Esophagus squamous epithelium (tissue), 5 donors: ENCODE measurements around the gene SLC39A10. TPM values are rescaled to one million over a fixed set of nuclear protein-coding genes. Genes with fewer than 3 reads are reported as not detected.

Source experiments
- DNase-seq: peaks from one replicate; lab custom pipeline; 2025; lab: John Stamatoyannopoulos, UW
- H3K27ac ChIP-seq, 4 donors: fragments of 200-600 bp; sonication (generic); one replicate each; pipeline ENCODE4 v1.5.1; 2016 to 2019; ENCODE audit warnings: mild to moderate bottlenecking in 1 of 4
- H3K27me3 ChIP-seq, 4 donors: fragments of 200-600 bp; sonication (generic); 1 replicate in 3 of 4; 2 replicates in 1 of 4; pipeline versions ENCODE4 v1.5.1 to v1.6.0; 2017 to 2021; ENCODE audit warnings: antibody characterized with exemption in 1 of 4
- H3K36me3 ChIP-seq, 3 donors: fragments of 200-600 bp; sonication (generic); one replicate each; pipeline ENCODE4 v1.5.1; 2016 to 2019
- H3K4me1 ChIP-seq, 3 donors: fragments of 200-600 bp; sonication (generic); one replicate each; pipeline ENCODE4 v1.5.1; 2017 to 2019
- H3K4me3 ChIP-seq, 4 donors: fragments of 200-600 bp; sonication (generic); 1 replicate in 3 of 4; 2 replicates in 1 of 4; pipeline ENCODE4 v1.5.1; 2016 to 2019; ENCODE audit warnings: mild to moderate bottlenecking in 2 of 4, moderate library complexity in 1 of 4
- H3K9me3 ChIP-seq, 3 donors: fragments of 200-600 bp; sonication (generic); one replicate each; pipeline ENCODE4 v1.5.1; 2016 to 2019
- POLR2A ChIP-seq, 4 donors: fragments of 450-650 bp; IDR thresholded peaks; one replicate each; pipeline ENCODE4 v1.6.1; 2017; ENCODE audit warnings: antibody characterized with exemption in 4 of 4, mild to moderate bottlenecking in 4 of 4, moderate library complexity in 3 of 4
- WGBS, 2 donors: methylation state at CpG; one replicate each; pipeline ENCODE4 v1.1.5; 2018; 5-methylcytosine and 5-hydroxymethylcytosine counted together
- intact Hi-C: fragments of 100-400 bp; cut with DNase I; formaldehyde crosslinking; loops from one replicate; pipeline ENCODE4 v1.15.0; 2022
- total RNA-seq, 4 donors: library from RNA; depleted of rRNA; stranded (reverse); fragments of >200 nt; gene quantifications; one replicate each; pipeline ENCODE4 v1.1.0, GENCODE V29; 2016
- TF ChIP-seq, protein P1 (sequence below), 6 experiments: fragments of 450-650 bp in 4 of 6; fragments of 200-600 bp in 2 of 6; sonication (generic) in 2 of 6; IDR thresholded peaks; one replicate each; pipeline ENCODE4 v1.5.1; 2016 to 2019; ENCODE audit warnings: antibody characterized with exemption in 6 of 6, mild to moderate bottlenecking in 4 of 6, moderate library complexity in 4 of 6
- donor health status: DM: yes; HTN: yes; CAD: no.

SLC39A10 gene
- total RNA-seq, 4 donors from 2014 or later, result 2.0 to 15.3 (median 9.3) TPM

DNA sequence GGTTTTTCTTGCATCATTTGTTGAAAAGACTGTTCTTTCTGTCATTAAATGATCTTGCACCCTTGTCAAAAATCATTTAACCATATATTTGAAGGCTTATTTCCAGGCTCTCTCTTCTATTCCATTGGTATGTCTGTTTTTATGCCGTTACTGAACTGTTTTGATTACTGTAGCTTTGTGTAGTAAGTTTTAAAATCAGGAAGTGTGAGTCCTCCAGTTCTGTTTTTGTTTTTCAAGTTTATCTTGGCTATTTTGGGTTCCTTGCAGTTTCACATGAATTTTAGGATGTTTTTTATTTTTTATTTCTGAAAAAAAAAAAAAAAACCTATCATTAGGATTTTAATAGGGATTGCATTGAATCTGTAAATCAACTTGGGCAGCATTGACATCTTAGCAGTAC, 39.0 kb downstream of the SLC39A10 start:
- Histone ChIP-seq H3K4me1 (no peaks in the 10 kb centered on the region), H3K27ac (no peak overlapping the region), H3K9me3 (peaks cover 0 to 14% (median 9%) of the 10 kb centered on the region in 3 donors), H3K36me3 (peaks cover 0 to 8% (median 0%) of the 10 kb centered on the region in 3 donors), H3K4me3 (no peak overlapping the region), H3K27me3 (no peaks in the 10 kb centered on the region)
- WGBS, 2 donors, result 79 to 83% methylated on average over 1 of the region's 1 CpG
- intact Hi-C loops, result no loop called here
- no peak for TF ChIP-seq POLR2A (IDR thresholded peaks at IDR 0.05)
- TF ChIP-seq, protein P1, sequence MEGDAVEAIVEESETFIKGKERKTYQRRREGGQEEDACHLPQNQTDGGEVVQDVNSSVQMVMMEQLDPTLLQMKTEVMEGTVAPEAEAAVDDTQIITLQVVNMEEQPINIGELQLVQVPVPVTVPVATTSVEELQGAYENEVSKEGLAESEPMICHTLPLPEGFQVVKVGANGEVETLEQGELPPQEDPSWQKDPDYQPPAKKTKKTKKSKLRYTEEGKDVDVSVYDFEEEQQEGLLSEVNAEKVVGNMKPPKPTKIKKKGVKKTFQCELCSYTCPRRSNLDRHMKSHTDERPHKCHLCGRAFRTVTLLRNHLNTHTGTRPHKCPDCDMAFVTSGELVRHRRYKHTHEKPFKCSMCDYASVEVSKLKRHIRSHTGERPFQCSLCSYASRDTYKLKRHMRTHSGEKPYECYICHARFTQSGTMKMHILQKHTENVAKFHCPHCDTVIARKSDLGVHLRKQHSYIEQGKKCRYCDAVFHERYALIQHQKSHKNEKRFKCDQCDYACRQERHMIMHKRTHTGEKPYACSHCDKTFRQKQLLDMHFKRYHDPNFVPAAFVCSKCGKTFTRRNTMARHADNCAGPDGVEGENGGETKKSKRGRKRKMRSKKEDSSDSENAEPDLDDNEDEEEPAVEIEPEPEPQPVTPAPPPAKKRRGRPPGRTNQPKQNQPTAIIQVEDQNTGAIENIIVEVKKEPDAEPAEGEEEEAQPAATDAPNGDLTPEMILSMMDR (IDR thresholded peaks at IDR 0.05), result no peak
- DNase-seq, result no peak

DNA sequence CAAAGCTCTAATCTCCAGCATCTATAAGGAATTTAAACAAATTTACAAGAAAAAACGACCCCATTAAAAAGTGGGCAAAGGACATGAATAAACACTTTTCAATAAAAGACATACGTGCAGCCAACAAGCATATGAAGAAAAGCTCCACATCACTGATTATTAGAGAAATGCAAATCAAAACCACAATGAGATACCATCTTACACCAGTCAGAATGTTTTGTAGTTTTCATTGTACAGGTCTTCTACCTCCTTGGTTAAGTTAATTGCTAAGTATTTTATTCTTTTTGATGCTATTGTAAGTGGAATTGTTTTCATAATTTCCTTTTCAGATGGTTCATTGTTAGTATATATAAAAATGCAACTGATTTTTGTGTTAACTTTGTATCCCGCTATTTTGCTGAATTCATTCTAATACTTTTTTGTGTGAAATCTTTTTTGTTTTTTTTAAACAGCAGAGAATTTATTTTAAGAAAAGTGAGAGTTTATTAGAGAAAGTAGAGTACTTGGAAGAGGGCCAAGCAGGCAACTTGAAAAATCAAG, 40.7 kb downstream of the SLC39A10 start:
- no peaks in the 10 kb centered on the region for H3K27me3 ChIP-seq
- H3K4me3 ChIP-seq, result no peak overlapping the region
- H3K27ac ChIP-seq, result no peak overlapping the region
- no peak for TF ChIP-seq POLR2A (IDR thresholded peaks at IDR 0.05)
- TF ChIP-seq, protein P1 (IDR thresholded peaks at IDR 0.05), result no peak
- 75 to 82% methylated on average over 3 of the region's 3 CpGs for WGBS, 2 donors
- peaks cover 0 to 15% (median 9%) of the 10 kb centered on the region in 3 donors for H3K9me3 ChIP-seq
- intact Hi-C loops, result no loop called here
- H3K36me3 ChIP-seq, result peaks cover 0 to 8% (median 0%) of the 10 kb centered on the region in 3 donors
- no peaks in the 10 kb centered on the region for H3K4me1 ChIP-seq
- no peak for DNase-seq

DNA sequence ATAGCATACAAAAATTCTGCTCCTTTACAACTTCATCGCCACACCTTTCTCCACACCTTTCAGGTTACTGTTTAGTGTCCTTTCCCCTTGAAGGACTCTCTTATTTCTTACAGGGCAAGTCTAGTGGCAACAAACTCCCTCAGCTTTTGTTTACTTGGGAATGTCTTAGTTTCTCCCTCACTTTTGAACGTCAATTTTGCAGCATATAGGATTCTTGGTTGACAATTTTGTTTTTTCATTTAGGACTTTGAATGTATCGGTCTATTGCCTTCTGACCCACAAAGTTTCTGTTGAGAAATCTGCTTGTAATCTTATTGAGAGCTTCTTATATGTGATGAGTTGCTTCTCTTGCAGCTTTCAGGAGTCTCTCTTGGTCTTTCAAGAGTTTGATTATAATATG, 43.5 kb downstream of the SLC39A10 start:
- Histone ChIP-seq H3K4me1 (no peaks in the 10 kb centered on the region), H3K27me3 (no peaks in the 10 kb centered on the region), H3K27ac (no peak overlapping the region), H3K36me3 (no peaks in the 10 kb centered on the region), H3K9me3 (peaks cover 0 to 15% (median 9%) of the 10 kb centered on the region in 3 donors), H3K4me3 (no peak overlapping the region)
- intact Hi-C loops, result no loop called here
- no peak for DNase-seq
- 95 to 97% methylated on average over 2 of the region's 3 CpGs for whole genome bisulfite sequencing, 2 donors
- TF ChIP-seq, protein P1 (IDR thresholded peaks at IDR 0.05), result no peak
- TF ChIP-seq POLR2A (IDR thresholded peaks at IDR 0.05), result no peak

DNA sequence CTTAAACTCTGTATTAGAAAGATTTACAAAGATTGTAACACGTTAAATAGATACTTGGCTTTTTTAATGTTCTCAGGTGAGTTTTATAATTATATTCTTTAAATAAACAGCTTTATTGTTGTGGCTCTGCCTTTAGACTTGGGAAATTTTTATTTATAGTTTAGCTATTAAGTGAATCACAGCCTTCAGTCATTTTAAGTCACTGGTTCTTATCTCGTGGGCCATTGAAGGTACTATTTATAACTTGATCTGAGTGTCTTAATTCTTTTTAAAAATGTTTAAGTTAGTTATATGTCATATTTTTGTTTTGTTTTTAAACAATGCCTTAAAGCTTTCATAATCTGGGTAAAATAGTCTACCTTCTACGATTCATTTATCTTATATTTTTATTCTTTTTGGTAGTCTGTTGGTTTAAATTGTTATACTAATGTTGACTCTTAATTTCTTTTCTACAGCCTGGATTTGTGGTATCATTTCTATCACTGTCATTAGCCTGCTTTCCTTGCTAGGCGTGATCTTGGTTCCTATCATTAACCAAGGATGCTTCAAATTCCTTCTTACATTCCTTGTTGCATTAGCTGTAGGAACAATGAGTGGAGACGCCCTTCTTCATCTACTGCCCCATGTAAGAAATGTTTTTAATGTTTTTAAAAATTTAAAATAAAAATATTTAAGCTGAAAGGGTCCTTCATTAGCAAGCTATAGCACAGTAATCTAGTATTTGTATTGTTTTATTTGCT, 49.3 kb downstream of the SLC39A10 start:
- Histone ChIP-seq H3K36me3 (no peaks in the 10 kb centered on the region), H3K9me3 (no peaks in the 10 kb centered on the region), H3K4me3 (no peak overlapping the region), H3K4me1 (no peaks in the 10 kb centered on the region), H3K27ac (no peak overlapping the region), H3K27me3 (no peaks in the 10 kb centered on the region)
- no peak for DNase-seq
- TF ChIP-seq POLR2A (IDR thresholded peaks at IDR 0.05), result no peak
- TF ChIP-seq, protein P1 (IDR thresholded peaks at IDR 0.05), result no peak
- WGBS, 2 donors, result 88 to 94% methylated on average over 5 of the region's 5 CpGs
- intact Hi-C loops, result no loop called here
